HepG2 (cell line): ENCODE data around the gene CAMTA1. TPM values are rescaled to one million over a fixed set of nuclear protein-coding genes. Genes with fewer than 3 reads are reported as not detected.

ENCODE experiments used
- ATAC-seq: fragments of 200-7000 bp; cut with Tn5 transposase; 3 replicates; pipeline ENCODE4 v1.9.1; 2020; ENCODE audit warnings: mild to moderate bottlenecking, moderate library complexity
- BruUV-seq: library from RNA; stranded (reverse); fragments of 400-500 nt; replicated peaks from 2 replicates; lab custom pipeline; 2021; lab: Mats Ljungman, UMichigan
- CTCF ChIA-PET: fragments of 300-600 bp; formaldehyde crosslinking; extraction: SDS; loops from one replicate; lab custom pipeline; 2021; ENCODE audit warnings: low total read pairs, inconsistent platforms, low intra/inter-chr PET ratio; lab: Yijun Ruan, JAX
- POLR2A ChIA-PET: fragments of 350-600 bp; sonication (Branson Sonifier 250); formaldehyde crosslinking; loops from one replicate; lab custom pipeline; 2020; ENCODE audit warnings: antibody characterized with exemption, inconsistent platforms; lab: Yijun Ruan, JAX
- DNase-seq: peaks from one replicate; pipeline ENCODE4 v3.0.0-alpha.2; 2015; ENCODE audit warnings: low spot score
- FAIRE-seq: peaks from 3 replicates; lab custom pipeline; 2011; peaks lifted over from hg19 to GRCh38; lab: Jason Lieb, UNC
- H2AFZ ChIP-seq: one replicate; pipeline ENCODE4 v1.6.1; 2011; ENCODE audit warnings: low read length, inconsistent platforms
- H3K27ac ChIP-seq: fragments of 300-600 bp; 3 replicates; pipeline ENCODE4 v1.8.0; 2011; ENCODE audit warnings: mixed run types, mild to moderate bottlenecking, mixed read lengths, low read length, inconsistent platforms; ENCODE audit not compliant: insufficient read depth; ENCODE audit errors: extremely low read length
- H3K27me3 ChIP-seq, 2 experiments: fragments of 200-600 bp in 1 of 2; 2 replicates in 1 of 2; 3 replicates in 1 of 2; pipeline versions ENCODE4 v1.6.0 to v1.8.0; 2011; ENCODE audit warnings: low read length in 2 of 2, mild to moderate bottlenecking in 2 of 2, moderate library complexity in 2 of 2, inconsistent platforms in 1 of 2; ENCODE audit not compliant: insufficient read depth in 2 of 2, control insufficient read depth in 1 of 2
- H3K36me3 ChIP-seq, 2 experiments: fragments of 200-600 bp in 1 of 2; replicated peaks in 1 of 2; 2 replicates in 1 of 2; 3 replicates in 1 of 2; pipeline versions ENCODE4 v1.5.1 to v1.8.0; 2011; ENCODE audit warnings: low read length in 2 of 2, inconsistent platforms in 1 of 2; ENCODE audit not compliant: insufficient read depth in 2 of 2, control insufficient read depth in 1 of 2
- H3K4me1 ChIP-seq: 2 replicates; pipeline ENCODE4 v1.5.1; 2012; ENCODE audit warnings: low read length, inconsistent platforms; ENCODE audit not compliant: insufficient read depth
- H3K4me2 ChIP-seq: 2 replicates; pipeline ENCODE4 v1.6.0; 2011; ENCODE audit warnings: low read depth, low read length, inconsistent platforms
- H3K4me3 ChIP-seq, 3 experiments: fragments of 200-600 bp in 1 of 3; sonication (generic), shearing (Covaris generic) in 1 of 3; replicated peaks in 1 of 3; 2 replicates each; pipeline ENCODE4 v1.5.1; 2011 to 2016; ENCODE audit warnings: low read length in 3 of 3, inconsistent platforms in 2 of 3, low read depth in 2 of 3, mild to moderate bottlenecking in 2 of 3, control low read depth in 1 of 3, mixed read lengths in 1 of 3; ENCODE audit not compliant: insufficient read depth in 1 of 3
- H3K79me2 ChIP-seq: one replicate; pipeline ENCODE4 v1.6.1; 2011; ENCODE audit warnings: low read length, inconsistent platforms; ENCODE audit not compliant: insufficient read depth
- H3K9ac ChIP-seq: 2 replicates; pipeline ENCODE4 v1.6.0; 2011; ENCODE audit warnings: mild to moderate bottlenecking, low read depth, low read length, inconsistent platforms; ENCODE audit not compliant: insufficient read depth
- H3K9me3 ChIP-seq: 2 replicates; pipeline ENCODE4 v1.5.1; 2012; ENCODE audit warnings: mild to moderate bottlenecking, low read length
- H4K20me1 ChIP-seq: 2 replicates; pipeline ENCODE4 v1.6.0; 2011; ENCODE audit warnings: inconsistent platforms, mild to moderate bottlenecking, low read length, moderate library complexity; ENCODE audit not compliant: insufficient read depth
- ARHGAP35 ChIP-seq: sonication (generic); formaldehyde crosslinking; IDR thresholded peaks from 2 replicates; pipeline ENCODE4 v1.9.0; 2022; ENCODE audit warnings: mild to moderate bottlenecking, inconsistent platforms, moderate library complexity, missing genetic modification reagents, borderline replicate concordance
- FOXK2 ChIP-seq: fragments of 450-650 bp; IDR thresholded peaks from 2 replicates; pipeline ENCODE4 v1.6.1; 2016
- GPBP1L1 ChIP-seq: sonication (generic); formaldehyde crosslinking; IDR thresholded peaks from 2 replicates; pipeline ENCODE4 v1.5.0; 2020; ENCODE audit warnings: mild to moderate bottlenecking, missing genetic modification reagents
- GRHL1 ChIP-seq: sonication (generic); formaldehyde crosslinking; conservative IDR thresholded peaks from 2 replicates; pipeline ENCODE4 v1.8.0; 2022; ENCODE audit warnings: missing genetic modification reagents
- KAT8 ChIP-seq: IDR thresholded peaks from 2 replicates; pipeline ENCODE4 v1.6.1; 2016; ENCODE audit warnings: missing genetic modification reagents, missing compliant biosample characterization
- KLF15 ChIP-seq: sonication (generic); formaldehyde crosslinking; IDR thresholded peaks from 2 replicates; pipeline ENCODE4 v1.8.1; 2023; ENCODE audit warnings: borderline replicate concordance, mild to moderate bottlenecking, inconsistent platforms, missing genetic modification reagents, mixed read lengths
- MAX ChIP-seq: IDR thresholded peaks from 2 replicates; pipeline ENCODE4 v1.6.1; 2012; ENCODE audit warnings: inconsistent platforms
- NFIB ChIP-seq: sonication (generic); formaldehyde crosslinking; IDR thresholded peaks from 2 replicates; pipeline ENCODE4 v1.9.0; 2021; ENCODE audit warnings: missing genetic modification reagents, mild to moderate bottlenecking, borderline replicate concordance
- NR0B2 ChIP-seq: sonication (generic); formaldehyde crosslinking; IDR thresholded peaks from 2 replicates; pipeline ENCODE4 v1.4.0; 2020; ENCODE audit warnings: mild to moderate bottlenecking, missing genetic modification reagents
- PHF5A ChIP-seq: IDR thresholded peaks from one replicate; pipeline ENCODE4 v1.6.1; 2018; ENCODE audit warnings: low read depth, missing genetic modification reagents; ENCODE audit not compliant: unreplicated experiment
- REPIN1 ChIP-seq: sonication (generic); formaldehyde crosslinking; IDR thresholded peaks from 2 replicates; pipeline ENCODE4 v1.8.0; 2022; ENCODE audit warnings: missing genetic modification reagents, low read depth, mild to moderate bottlenecking, borderline replicate concordance
- SOX5 ChIP-seq: IDR thresholded peaks from 2 replicates; pipeline ENCODE4 v1.6.1; 2016; ENCODE audit warnings: borderline replicate concordance
- TMF1 ChIP-seq: sonication (generic); formaldehyde crosslinking; IDR thresholded peaks from 2 replicates; pipeline ENCODE4 v1.8.1; 2022; ENCODE audit warnings: low read depth, missing genetic modification reagents
- ZIK1 ChIP-seq: sonication (generic); formaldehyde crosslinking; IDR thresholded peaks from 2 replicates; pipeline ENCODE4 v1.5.0; 2020; ENCODE audit warnings: mild to moderate bottlenecking, low read depth, missing genetic modification reagents, borderline replicate concordance
- ZNF552 ChIP-seq: sonication (generic); formaldehyde crosslinking; IDR thresholded peaks from 2 replicates; pipeline ENCODE4 v1.9.0; 2022; ENCODE audit warnings: missing genetic modification reagents, mild to moderate bottlenecking, borderline replicate concordance
- ZNF597 ChIP-seq: sonication (generic); formaldehyde crosslinking; IDR thresholded peaks from 2 replicates; pipeline ENCODE4 v1.5.0; 2020; ENCODE audit warnings: missing genetic modification reagents
- ZNF704 ChIP-seq: sonication (generic); formaldehyde crosslinking; IDR thresholded peaks from 2 replicates; pipeline ENCODE4 v1.8.1; 2023; ENCODE audit warnings: mild to moderate bottlenecking, inconsistent platforms, moderate library complexity, missing genetic modification reagents, borderline replicate concordance
- ZNF790 ChIP-seq: sonication (generic); formaldehyde crosslinking; IDR thresholded peaks from 2 replicates; pipeline ENCODE4 v1.8.0; 2022; ENCODE audit warnings: missing genetic modification reagents, mild to moderate bottlenecking, borderline replicate concordance
- WGBS: methylation state at CpG from one replicate; pipeline ENCODE4 v1.1.6; 2017; ENCODE audit warnings: low lambda C conversion rate; 5-methylcytosine and 5-hydroxymethylcytosine counted together
- in situ Hi-C: cut with HindIII; loops from 2 replicates; pipeline ENCODE4 v1.10.0; 2017; ENCODE audit warnings: low pct_unique_long_range_greater_than_20kb; ENCODE audit not compliant: extremely low pct_ligation_motif_present
- intact Hi-C: fragments of 100-400 bp; cut with micrococcal nuclease; formaldehyde crosslinking; loops from one replicate; pipeline ENCODE4 v1.10.0; 2022; ENCODE audit not compliant: unreplicated experiment
- polyA plus RNA-seq, 8 experiments: library from polyadenylated mRNA; depleted of rRNA in 3 of 8; stranded (reverse) in 7 of 8; unstranded in 1 of 8; fragments of >200 nt; fragmentation: Illumina TruSeq in 4 of 8; extraction: Trizol in 4 of 8; gene quantifications; 2 replicates each; pipeline versions ENCODE4 v1.2.1 to v1.2.3, GENCODE V29; 2011 to 2016; ENCODE audit warnings: low read depth in 4 of 8, missing spikeins in 1 of 8, mixed read lengths in 1 of 8; ENCODE audit not compliant: insufficient read depth in 1 of 8
- total RNA-seq, 5 experiments: library from RNA; depleted of rRNA; stranded (reverse); fragments of >200 nt; fragmentation: Illumina TruSeq; extraction: Trizol; gene quantifications; 2 replicates each; pipeline ENCODE4 v1.2.3, GENCODE V29; 2016; ENCODE audit warnings: low read depth in 1 of 5

CAMTA1 gene
- total and polyA plus RNA-seq, 2 of the 13 experiments (the other 11 are each of a cell fraction or from before 2014, with no cell fraction given): 25.0 to 36.4 TPM

- Histone ChIP-seq H3K4me1 (no peaks in the 10 kb centered on the region), H3K9ac (no peak overlapping the region), H3K4me3 (no peak overlapping the region), H2AFZ (no peak overlapping the region), H3K9me3 (no peaks in the 10 kb centered on the region), H3K4me2 (no peak overlapping the region), H3K27me3 (peaks cover 0 to 13% of the 10 kb centered on the region in 2 experiments; a peak in 2 of 5 replicates), H4K20me1 (no peaks in the 10 kb centered on the region), H3K79me2 (no peaks in the 10 kb centered on the region), H3K27ac (no peak overlapping the region), H3K36me3 (no peaks in the 10 kb centered on the region)
- intact Hi-C loops (no loop called here), in situ Hi-C loops (no loop called here)
- ChIA-PET POLR2A (no interaction called here), CTCF (no interaction called here)
- TF ChIP-seq ZNF597 (CRISPR knock-in tag): no peak
- no peak for TF ChIP-seq NFIB
- no peak for TF ChIP-seq PHF5A (CRISPR knock-in tag)
- TF ChIP-seq TMF1 (CRISPR knock-in tag): no peak
- no peak for TF ChIP-seq KLF15 (CRISPR knock-in tag)
- no peak for TF ChIP-seq REPIN1 (CRISPR knock-in tag)
- TF ChIP-seq FOXK2: no peak
- no peak for TF ChIP-seq GPBP1L1
- no peak for TF ChIP-seq ARHGAP35
- no peak for TF ChIP-seq ZIK1
- TF ChIP-seq ZNF790: no peak
- TF ChIP-seq ZNF704: no peak
- no peak for TF ChIP-seq KAT8 (CRISPR knock-in tag)
- no peak for TF ChIP-seq SOX5 (CRISPR knock-in tag)
- no peak for TF ChIP-seq ZNF552 (CRISPR knock-in tag)
- TF ChIP-seq NR0B2 (CRISPR knock-in tag): no peak
- no peak for TF ChIP-seq GRHL1
- no peak for TF ChIP-seq MAX
- FAIRE-seq (no peak), ATAC-seq (no peak), DNase-seq (no peak)
- no TSS peak for BruUV-seq
- under 1% methylated on average over 9 of the region's 10 CpGs for WGBS
Measured at GRCh38 chr1:7526196-7526866, 741.1 kb downstream of the CAMTA1 start.
